WERI-Rb-1 (cell line): Measurements from ENCODE around the gene BAZ2B.

Experiments used
- DNase-seq: peaks from one replicate; pipeline ENCODE4 v3.0.0-alpha.2; 2020
- H3K27ac ChIP-seq: fragments of 250-450 bp; sonication (Bioruptor Pico); 2 replicates; pipeline ENCODE4 v1.5.1; 2020; ENCODE audit warnings: mild to moderate bottlenecking, moderate library complexity
- H3K27me3 ChIP-seq: fragments of 250-450 bp; sonication (Bioruptor Pico); 2 replicates; pipeline ENCODE4 v1.5.1; 2021; ENCODE audit warnings: mild to moderate bottlenecking, low read depth, moderate library complexity; ENCODE audit not compliant: insufficient read depth, severe bottlenecking
- H3K36me3 ChIP-seq: fragments of 250-450 bp; sonication (Bioruptor Pico); 2 replicates; pipeline ENCODE4 v1.5.1; 2020; ENCODE audit warnings: mild to moderate bottlenecking, moderate library complexity
- H3K4me3 ChIP-seq: 2 replicates; pipeline ENCODE4 v1.5.1; 2011; ENCODE audit warnings: low read depth, mild to moderate bottlenecking, control low read depth, low read length
- H3K9me3 ChIP-seq: fragments of 250-450 bp; sonication (Bioruptor Pico); 2 replicates; pipeline ENCODE4 v1.5.1; 2021; ENCODE audit warnings: mild to moderate bottlenecking, moderate library complexity; ENCODE audit not compliant: severe bottlenecking
- TF ChIP-seq, protein P1 (sequence below): IDR thresholded peaks from 2 replicates; pipeline ENCODE4 v1.5.1; 2011; ENCODE audit warnings: low read depth, mild to moderate bottlenecking, control low read depth, inconsistent platforms, low read length

BAZ2B gene

DNA sequence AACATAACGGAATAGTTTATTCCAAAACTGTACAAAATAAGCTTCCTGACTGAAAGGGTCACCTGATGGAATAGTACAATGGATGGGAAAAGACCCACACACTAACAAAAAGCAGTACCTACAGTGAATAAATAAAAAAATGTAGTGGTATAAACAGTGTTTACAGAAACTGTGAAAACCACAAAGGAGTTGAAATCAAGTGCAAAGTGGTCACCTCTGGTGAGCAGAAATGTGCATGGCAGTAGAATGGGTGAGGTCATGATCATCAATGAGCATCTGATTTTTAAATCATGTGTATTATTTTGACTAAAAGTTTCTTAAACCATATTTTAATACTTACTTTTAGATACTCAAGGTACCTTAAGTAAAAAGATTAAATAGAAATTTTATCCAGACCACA, 341.2 kb downstream of the BAZ2B start:
- DNase-seq, result no peak
- Histone ChIP-seq H3K27me3 (no peaks in the 10 kb centered on the region), H3K36me3 (peaks cover 7% of the 10 kb centered on the region), H3K9me3 (no peaks in the 10 kb centered on the region), H3K27ac (no peak overlapping the region), H3K4me3 (no peak overlapping the region)
- TF ChIP-seq, protein P1, sequence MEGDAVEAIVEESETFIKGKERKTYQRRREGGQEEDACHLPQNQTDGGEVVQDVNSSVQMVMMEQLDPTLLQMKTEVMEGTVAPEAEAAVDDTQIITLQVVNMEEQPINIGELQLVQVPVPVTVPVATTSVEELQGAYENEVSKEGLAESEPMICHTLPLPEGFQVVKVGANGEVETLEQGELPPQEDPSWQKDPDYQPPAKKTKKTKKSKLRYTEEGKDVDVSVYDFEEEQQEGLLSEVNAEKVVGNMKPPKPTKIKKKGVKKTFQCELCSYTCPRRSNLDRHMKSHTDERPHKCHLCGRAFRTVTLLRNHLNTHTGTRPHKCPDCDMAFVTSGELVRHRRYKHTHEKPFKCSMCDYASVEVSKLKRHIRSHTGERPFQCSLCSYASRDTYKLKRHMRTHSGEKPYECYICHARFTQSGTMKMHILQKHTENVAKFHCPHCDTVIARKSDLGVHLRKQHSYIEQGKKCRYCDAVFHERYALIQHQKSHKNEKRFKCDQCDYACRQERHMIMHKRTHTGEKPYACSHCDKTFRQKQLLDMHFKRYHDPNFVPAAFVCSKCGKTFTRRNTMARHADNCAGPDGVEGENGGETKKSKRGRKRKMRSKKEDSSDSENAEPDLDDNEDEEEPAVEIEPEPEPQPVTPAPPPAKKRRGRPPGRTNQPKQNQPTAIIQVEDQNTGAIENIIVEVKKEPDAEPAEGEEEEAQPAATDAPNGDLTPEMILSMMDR, result no peak

DNA sequence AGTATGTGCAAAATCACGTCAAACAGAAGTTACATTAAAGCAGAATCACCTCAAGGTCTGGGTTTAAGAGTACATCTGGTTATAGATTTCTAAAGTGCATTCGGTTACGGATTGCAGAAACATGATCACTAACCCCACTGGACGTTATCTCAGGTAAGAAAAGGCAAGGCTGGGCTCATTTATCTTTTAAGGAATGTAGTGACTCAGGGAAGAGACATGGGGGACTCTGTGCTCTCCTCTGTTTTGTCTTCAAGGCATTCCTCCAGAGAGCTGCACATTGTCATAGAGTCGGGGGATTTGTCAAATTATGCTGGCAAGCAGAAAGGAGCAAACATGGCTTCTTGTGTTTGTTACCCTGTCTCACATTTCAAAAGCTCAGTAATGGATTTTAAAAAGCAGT, 344.2 kb downstream of the BAZ2B start:
- DNase-seq, result no peak
- H3K9me3 ChIP-seq, result no peaks in the 10 kb centered on the region
- no peaks in the 10 kb centered on the region for H3K27me3 ChIP-seq
- no peak overlapping the region for H3K4me3 ChIP-seq
- TF ChIP-seq, protein P1, result no peak
- H3K36me3 ChIP-seq, result peaks cover 7% of the 10 kb centered on the region
- H3K27ac ChIP-seq, result no peak overlapping the region

DNA sequence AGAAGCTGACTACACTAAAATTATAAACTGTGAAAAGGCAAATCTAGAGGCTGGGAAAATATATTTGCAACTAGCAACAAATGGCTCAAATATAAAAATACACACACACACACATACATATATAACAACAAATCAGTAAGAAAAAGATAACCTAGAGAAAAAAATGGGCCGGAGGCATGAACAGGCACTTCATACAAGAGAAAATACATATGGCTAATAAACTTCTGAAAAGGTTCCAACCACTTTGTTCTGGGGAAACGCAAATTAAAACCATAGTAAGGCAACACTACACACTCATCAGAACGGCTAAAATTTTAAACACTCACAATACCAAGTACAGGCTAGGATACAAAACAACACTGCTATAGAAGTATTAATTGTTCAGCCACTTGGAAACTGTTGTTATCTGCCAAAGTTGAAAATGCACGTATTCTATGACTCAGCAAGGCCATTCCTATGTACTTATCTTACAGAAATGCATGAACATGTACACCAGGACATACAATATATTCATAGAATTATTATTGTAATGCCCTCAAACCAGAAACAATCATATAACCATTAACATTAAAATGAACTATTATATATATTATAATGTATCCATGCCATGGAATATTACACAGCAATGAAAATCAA, 345.5 kb downstream of the BAZ2B start:
- Histone ChIP-seq H3K9me3 (no peaks in the 10 kb centered on the region), H3K27ac (no peak overlapping the region), H3K27me3 (no peaks in the 10 kb centered on the region), H3K4me3 (no peak overlapping the region), H3K36me3 (peaks cover 7% of the 10 kb centered on the region)
- no peak for DNase-seq
- TF ChIP-seq, protein P1, result no peak
